ENCODE results near the gene COQ8A. TPM values are rescaled to one million over a fixed set of nuclear protein-coding genes. Genes with fewer than 3 reads are reported as not detected.
"Not testable (repeated sequence)": the region's sequence is repeated elsewhere in the genome, so short reads cannot be mapped to it uniquely, and the experiment has no call there.

The COQ8A gene
- total RNA-seq, 1 donor = 14.1 TPM

GRCh38 chr1:226952118-226952441 lies 12.0 kb downstream of the COQ8A start:
- no peak for TF ChIP-seq CTCF (IDR thresholded peaks at IDR 0.05; ENCODE audit: extremely low read depth, low read depth, low read length)
- Histone ChIP-seq H4K20me1 (ENCODE audit: insufficient read depth, low read length) (peaks cover 2% of the 10 kb centered on the region), H3K4me2 (ENCODE audit: insufficient read depth, low read length) (no peak overlapping the region), H3K4me3 (ENCODE audit: insufficient read depth, low read length) (no peak overlapping the region), H2AFZ (ENCODE audit: low read length) (no peak overlapping the region), H3K4me1 (ENCODE audit: insufficient read depth, low read length) (no peaks in the 10 kb centered on the region), H3K27me3 (ENCODE audit: insufficient read depth, low read length) (no peaks in the 10 kb centered on the region), H3K36me3 (ENCODE audit: insufficient read depth, low read length) (no peaks in the 10 kb centered on the region), H3K79me2 (ENCODE audit: insufficient read depth, low read length) (no peaks in the 10 kb centered on the region), H3K27ac (ENCODE audit: low read depth, low read length) (no peak overlapping the region), H3K9me3 (ENCODE audit: low read depth, low read length) (no peaks in the 10 kb centered on the region)
- DNase-seq (ENCODE audit: insufficient read length, low spot score, missing footprints) = no peak

DNA sequence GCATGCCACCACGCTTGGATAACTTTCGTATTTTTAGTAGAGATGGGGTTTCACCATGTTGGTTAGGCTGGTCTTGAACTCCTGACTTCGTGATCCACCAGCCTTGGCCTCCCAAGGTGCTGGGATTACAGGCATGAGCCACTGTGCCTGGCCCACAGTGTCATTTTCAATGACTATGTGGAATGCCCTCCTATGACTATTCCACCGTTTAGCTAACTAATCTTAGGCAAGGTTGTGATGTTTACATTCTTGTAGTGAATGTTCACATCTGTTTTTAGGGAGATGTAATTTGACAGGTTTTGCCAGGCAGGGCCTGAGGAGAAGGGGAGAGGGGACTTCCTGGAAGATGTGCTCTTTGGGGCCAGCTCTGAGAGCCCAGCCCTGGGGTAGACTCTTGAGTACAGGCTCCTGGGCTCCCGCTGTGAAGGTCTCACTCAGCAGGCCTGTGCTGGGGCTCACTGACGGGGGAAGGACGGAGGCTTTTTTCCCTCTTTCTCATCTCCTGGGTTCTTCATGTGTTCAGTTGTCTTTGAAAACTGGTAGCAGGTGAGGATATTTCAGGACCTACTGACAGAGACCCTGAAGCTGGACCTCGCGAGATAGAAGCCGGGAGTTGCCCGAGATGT lies 13.2 kb downstream of the COQ8A start:
- Histone ChIP-seq H4K20me1 (ENCODE audit: insufficient read depth, low read length) (peaks cover 2% of the 10 kb centered on the region), H3K79me2 (ENCODE audit: insufficient read depth, low read length) (no peaks in the 10 kb centered on the region), H3K4me3 (ENCODE audit: insufficient read depth, low read length) (no peak overlapping the region), H3K4me2 (ENCODE audit: insufficient read depth, low read length) (no peak overlapping the region), H2AFZ (ENCODE audit: low read length) (no peak overlapping the region), H3K4me1 (ENCODE audit: insufficient read depth, low read length) (no peaks in the 10 kb centered on the region), H3K27me3 (ENCODE audit: insufficient read depth, low read length) (no peaks in the 10 kb centered on the region), H3K36me3 (ENCODE audit: insufficient read depth, low read length) (no peaks in the 10 kb centered on the region), H3K27ac (ENCODE audit: low read depth, low read length) (no peak overlapping the region), H3K9me3 (ENCODE audit: low read depth, low read length) (no peaks in the 10 kb centered on the region)
- DNase-seq (ENCODE audit: insufficient read length, low spot score, missing footprints) = no peak
- no peak for TF ChIP-seq CTCF (IDR thresholded peaks at IDR 0.05; ENCODE audit: extremely low read depth, low read depth, low read length)

- TF ChIP-seq CTCF (IDR thresholded peaks at IDR 0.05; ENCODE audit: extremely low read depth, low read depth, low read length) = no peak
- no peak overlapping the region for H3K4me3 ChIP-seq (ENCODE audit: insufficient read depth, low read length)
- DNase-seq (ENCODE audit: insufficient read length, low spot score, missing footprints) = no peak
- H3K4me1 ChIP-seq (ENCODE audit: insufficient read depth, low read length) = no peaks in the 10 kb centered on the region
- H3K27me3 ChIP-seq (ENCODE audit: insufficient read depth, low read length) = no peaks in the 10 kb centered on the region
- H4K20me1 ChIP-seq (ENCODE audit: insufficient read depth, low read length) = peaks cover 2% of the 10 kb centered on the region
- H3K4me2 ChIP-seq (ENCODE audit: insufficient read depth, low read length) = no peak overlapping the region
- no peaks in the 10 kb centered on the region for H3K36me3 ChIP-seq (ENCODE audit: insufficient read depth, low read length)
- no peak overlapping the region for H3K27ac ChIP-seq (ENCODE audit: low read depth, low read length)
- no peaks in the 10 kb centered on the region for H3K9me3 ChIP-seq (ENCODE audit: low read depth, low read length)
- no peak overlapping the region for H2AFZ ChIP-seq (ENCODE audit: low read length)
- H3K79me2 ChIP-seq (ENCODE audit: insufficient read depth, low read length) = no peaks in the 10 kb centered on the region
Measured at GRCh38 chr1:226954337-226954736, 14.2 kb downstream of the COQ8A start.

- no peak overlapping the region for H2AFZ ChIP-seq (ENCODE audit: low read length)
- H3K36me3 ChIP-seq (ENCODE audit: insufficient read depth, low read length) = no peaks in the 10 kb centered on the region
- H3K79me2 ChIP-seq (ENCODE audit: insufficient read depth, low read length) = no peaks in the 10 kb centered on the region
- H3K4me3 ChIP-seq (ENCODE audit: insufficient read depth, low read length) = no peak overlapping the region
- TF ChIP-seq CTCF (IDR thresholded peaks at IDR 0.05; ENCODE audit: extremely low read depth, low read depth, low read length) = no peak
- no peak overlapping the region for H3K4me2 ChIP-seq (ENCODE audit: insufficient read depth, low read length)
- no peaks in the 10 kb centered on the region for H3K27me3 ChIP-seq (ENCODE audit: insufficient read depth, low read length)
- H3K27ac ChIP-seq (ENCODE audit: low read depth, low read length) = no peak overlapping the region
- peaks cover 2% of the 10 kb centered on the region for H4K20me1 ChIP-seq (ENCODE audit: insufficient read depth, low read length)
- DNase-seq (ENCODE audit: insufficient read length, low spot score, missing footprints) = no peak
- H3K4me1 ChIP-seq (ENCODE audit: insufficient read depth, low read length) = no peaks in the 10 kb centered on the region
- no peaks in the 10 kb centered on the region for H3K9me3 ChIP-seq (ENCODE audit: low read depth, low read length)
Measured at GRCh38 chr1:226954777-226955176, 14.7 kb downstream of the COQ8A start.

DNA sequence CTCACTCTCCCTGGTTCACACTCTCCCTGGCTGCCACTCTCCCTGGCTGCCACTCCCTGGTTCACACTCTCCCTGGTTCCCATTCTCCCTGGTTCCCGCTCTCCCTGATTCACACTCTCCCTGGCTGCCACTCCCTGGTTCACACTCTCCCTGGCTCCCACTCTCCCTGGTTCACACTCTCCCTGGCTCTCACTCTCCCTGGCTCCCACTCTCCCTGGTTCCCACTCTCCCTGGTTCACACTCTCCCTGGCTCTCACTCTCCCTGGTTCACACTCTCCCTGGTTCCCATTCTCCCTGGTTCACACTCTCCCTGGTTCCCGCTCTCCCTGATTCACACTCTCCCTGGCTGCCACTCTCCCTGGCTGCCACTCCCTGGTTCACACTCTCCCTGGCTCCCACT lies 15.8 kb downstream of the COQ8A start:
- DNase-seq (ENCODE audit: insufficient read length, low spot score, missing footprints); H3K4me2 ChIP-seq (ENCODE audit: insufficient read depth, low read length); H3K36me3 ChIP-seq (ENCODE audit: insufficient read depth, low read length); H3K4me3 ChIP-seq (ENCODE audit: insufficient read depth, low read length); H2AFZ ChIP-seq (ENCODE audit: low read length); H3K79me2 ChIP-seq (ENCODE audit: insufficient read depth, low read length); H3K27ac ChIP-seq (ENCODE audit: low read depth, low read length); H3K9me3 ChIP-seq (ENCODE audit: low read depth, low read length); H4K20me1 ChIP-seq (ENCODE audit: insufficient read depth, low read length); H3K4me1 ChIP-seq (ENCODE audit: insufficient read depth, low read length); H3K27me3 ChIP-seq (ENCODE audit: insufficient read depth, low read length): not testable (repeated sequence)

All from osteoblast (primary cell).